Activated T-helper 1 cell treated with Interleukin-2 at 50 U/mL for 16 hours (primary cell): ENCODE measurements around the gene TANC2.

ENCODE experiments used
- DNase-seq: peaks from one replicate; pipeline ENCODE4 v3.0.0-alpha.2; 2020; ENCODE audit warnings: low read depth

Gene TANC2

GRCh38 chr17:63001689-63002394 is 35.8 kb downstream of the TANC2 start:
- DNase-seq = no peak

GRCh38 chr17:63002625-63003024 is 36.6 kb downstream of the TANC2 start:
- no peak for DNase-seq

DNA sequence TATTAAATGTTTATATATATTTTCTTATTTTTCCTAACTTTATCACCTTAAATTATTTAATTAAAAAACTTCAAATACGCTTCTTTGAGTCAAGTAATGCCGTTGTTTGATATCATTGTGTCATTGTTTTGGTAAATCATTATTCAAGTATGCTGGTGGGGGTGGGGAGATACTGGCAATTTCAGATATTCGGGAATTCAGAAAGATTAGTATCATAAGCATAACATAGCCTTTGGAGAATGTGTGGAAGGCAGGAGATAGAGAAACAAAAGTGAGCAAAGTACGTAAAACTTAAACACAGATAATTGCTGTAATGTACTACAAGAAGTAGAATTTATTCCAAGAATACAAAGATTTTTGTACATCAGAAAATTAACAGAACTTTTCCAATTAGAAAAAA is 49.8 kb downstream of the TANC2 start:
- DNase-seq = no peak
